H9 (cell line): ENCODE measurements around the gene LIX1L. TPM values are rescaled to one million over a fixed set of nuclear protein-coding genes. Genes with fewer than 3 reads are reported as not detected.
A peak's percentile ranks its signal among the peaks of the same experiment; 100 is the strongest.
"Not testable (repeated sequence)": the region's sequence is repeated elsewhere in the genome, so short reads cannot be mapped to it uniquely, and the experiment has no call there.

Source experiments
- DNase-seq: peaks from one replicate; pipeline ENCODE4 v3.0.0-alpha.2; 2017
- H2AFZ ChIP-seq: one replicate; pipeline ENCODE4 v1.6.1; 2013; ENCODE audit warnings: mild to moderate bottlenecking, low read length, control low read depth, moderate library complexity
- H2AK5ac ChIP-seq: 2 replicates; pipeline ENCODE4 v1.6.1; 2013; ENCODE audit warnings: low read length, control low read depth, mixed read lengths; ENCODE audit not compliant: insufficient read length
- H2BK120ac ChIP-seq: one replicate; pipeline ENCODE4 v1.6.1; 2013; ENCODE audit warnings: low read depth, mild to moderate bottlenecking, low read length, control low read depth, inconsistent platforms; ENCODE audit not compliant: poor library complexity, severe bottlenecking
- H2BK12ac ChIP-seq: 2 replicates; pipeline ENCODE4 v1.6.1; 2013; ENCODE audit warnings: low read length, control low read depth, mixed read lengths, low read depth; ENCODE audit not compliant: insufficient read length
- H2BK15ac ChIP-seq: 2 replicates; pipeline ENCODE4 v1.6.1; 2013; ENCODE audit warnings: low read depth, low read length, control low read depth
- H2BK20ac ChIP-seq: one replicate; pipeline ENCODE4 v1.6.1; 2013; ENCODE audit warnings: low read depth, mild to moderate bottlenecking, low read length, control low read depth, inconsistent platforms; ENCODE audit not compliant: poor library complexity, severe bottlenecking
- H2BK5ac ChIP-seq: 2 replicates; pipeline ENCODE4 v1.6.1; 2013; ENCODE audit warnings: low read length, control low read depth, mixed read lengths; ENCODE audit not compliant: insufficient read length
- H3K14ac ChIP-seq: 2 replicates; pipeline ENCODE4 v1.6.1; 2013; ENCODE audit warnings: low read length, control low read depth; ENCODE audit not compliant: insufficient read depth
- H3K18ac ChIP-seq: 2 replicates; pipeline ENCODE4 v1.6.1; 2013; ENCODE audit warnings: low read depth, mild to moderate bottlenecking, mixed read lengths, low read length, control low read depth; ENCODE audit not compliant: insufficient read length
- H3K23ac ChIP-seq: 2 replicates; pipeline ENCODE4 v1.6.1; 2013; ENCODE audit warnings: low read length, control low read depth, mixed read lengths, low read depth; ENCODE audit not compliant: insufficient read length
- H3K23me2 ChIP-seq: 2 replicates; pipeline ENCODE4 v1.6.1; 2013; ENCODE audit warnings: low read depth, mild to moderate bottlenecking, mixed read lengths, low read length, control low read depth; ENCODE audit not compliant: insufficient read length, poor library complexity, severe bottlenecking
- H3K27ac ChIP-seq: 2 replicates; pipeline ENCODE4 v1.5.1; 2013; ENCODE audit warnings: low read length, control low read depth, mixed read lengths, low read depth; ENCODE audit not compliant: insufficient read length
- H3K27me3 ChIP-seq: 2 replicates; pipeline ENCODE4 v1.6.1; 2013; ENCODE audit warnings: low read length, control low read depth, inconsistent platforms; ENCODE audit not compliant: insufficient read depth
- H3K4ac ChIP-seq: 2 replicates; pipeline ENCODE4 v1.6.1; 2013; ENCODE audit warnings: low read depth, mild to moderate bottlenecking, control low read depth, inconsistent platforms, low read length, moderate library complexity
- H3K4me1 ChIP-seq: 2 replicates; pipeline ENCODE4 v1.6.1; 2013; ENCODE audit warnings: low read length, control low read depth, inconsistent platforms; ENCODE audit not compliant: insufficient read depth
- H3K4me2 ChIP-seq: 2 replicates; pipeline ENCODE4 v1.6.1; 2013; ENCODE audit warnings: low read length, control low read depth, mixed read lengths; ENCODE audit not compliant: insufficient read length, insufficient read depth
- H3K56ac ChIP-seq: 2 replicates; pipeline ENCODE4 v1.6.1; 2013; ENCODE audit warnings: low read depth, mild to moderate bottlenecking, mixed read lengths, low read length, control low read depth; ENCODE audit not compliant: insufficient read length
- H3K79me1 ChIP-seq: 2 replicates; pipeline ENCODE4 v1.6.1; 2013; ENCODE audit warnings: low read depth, mild to moderate bottlenecking, moderate library complexity, low read length, control low read depth, inconsistent platforms; ENCODE audit not compliant: insufficient read depth, poor library complexity, severe bottlenecking
- H3K79me2 ChIP-seq: 2 replicates; pipeline ENCODE4 v1.6.1; 2013; ENCODE audit warnings: low read length, control low read depth, inconsistent platforms; ENCODE audit not compliant: insufficient read depth
- H3K9ac ChIP-seq: 2 replicates; pipeline ENCODE4 v1.6.1; 2013; ENCODE audit warnings: low read length, control low read depth, mixed read lengths; ENCODE audit not compliant: insufficient read length; ENCODE audit errors: extremely low read depth
- H3K9me3 ChIP-seq: one replicate; pipeline ENCODE4 v1.6.1; 2013; ENCODE audit warnings: low read depth, low read length, inconsistent platforms; ENCODE audit not compliant: control insufficient read depth
- H3T11ph ChIP-seq: one replicate; pipeline ENCODE4 v1.6.1; 2013; ENCODE audit warnings: mild to moderate bottlenecking, low read length, control low read depth, inconsistent platforms
- H4K20me1 ChIP-seq: one replicate; pipeline ENCODE4 v1.6.1; 2013; ENCODE audit not compliant: control insufficient read depth, insufficient read length, insufficient read depth
- H4K5ac ChIP-seq: 2 replicates; pipeline ENCODE4 v1.6.1; 2013; ENCODE audit warnings: low read depth, mild to moderate bottlenecking, mixed read lengths, low read length, control low read depth; ENCODE audit not compliant: insufficient read length
- H4K8ac ChIP-seq: replicated peaks from 2 replicates; pipeline ENCODE4 v1.6.1; 2013; ENCODE audit warnings: low read length, control low read depth, mixed read lengths, low read depth; ENCODE audit not compliant: insufficient read length
- H4K91ac ChIP-seq: 2 replicates; pipeline ENCODE4 v1.6.1; 2013; ENCODE audit warnings: low read depth, mild to moderate bottlenecking, moderate library complexity, mixed read lengths, low read length, control low read depth; ENCODE audit not compliant: insufficient read length
- H3K27ac Mint-ChIP-seq, 3 experiments: 2 replicates in 2 of 3; 3 replicates in 1 of 3; pipeline ENCODE4 v1.8.0; 2020 to 2021; ENCODE audit warnings: mixed read lengths in 3 of 3, mild to moderate bottlenecking in 1 of 3, moderate library complexity in 1 of 3
- H3K27me3 Mint-ChIP-seq: 2 replicates; pipeline ENCODE4 v1.8.0; 2021; ENCODE audit warnings: low read depth, mild to moderate bottlenecking, moderate library complexity, mixed read lengths
- H3K36me3 Mint-ChIP-seq, 3 experiments: 2 replicates in 2 of 3; 3 replicates in 1 of 3; pipeline ENCODE4 v1.8.0; 2020 to 2021; ENCODE audit warnings: low read depth in 3 of 3, mixed read lengths in 3 of 3; ENCODE audit not compliant: insufficient read depth in 1 of 3
- H3K4me1 Mint-ChIP-seq, 2 experiments: 2 replicates each; pipeline ENCODE4 v1.8.0; 2020; ENCODE audit warnings: mixed read lengths in 2 of 2
- H3K4me3 Mint-ChIP-seq, 2 experiments: 2 replicates in 1 of 2; 3 replicates in 1 of 2; pipeline ENCODE4 v1.8.0; 2020 to 2021; ENCODE audit warnings: mild to moderate bottlenecking in 2 of 2, mixed read lengths in 2 of 2, moderate library complexity in 1 of 2
- H3K9me3 Mint-ChIP-seq, 2 experiments: 2 replicates in 1 of 2; 3 replicates in 1 of 2; pipeline ENCODE4 v1.8.0; 2020; ENCODE audit warnings: mild to moderate bottlenecking in 2 of 2, mixed read lengths in 2 of 2, moderate library complexity in 1 of 2
- WGBS: extraction: QIAGEN DNeasy Blood & Tissue Kit; methylation state at CpG from one replicate; pipeline ENCODE4 v1.1.7; 2013; ENCODE audit warnings: missing lambda C conversion rate, low lambda C conversion rate, mixed read lengths; ENCODE audit not compliant: insufficient read length; ENCODE audit errors: extremely low coverage; 5-methylcytosine and 5-hydroxymethylcytosine counted together
- total RNA-seq: library from RNA; stranded (reverse); gene quantifications from 2 replicates; pipeline ENCODE4 v1.2.1, GENCODE V29; 2021
- TF ChIP-seq, protein P1 (sequence below): fragments of 200-600 bp; sonication (generic); conservative IDR thresholded peaks from 3 replicates; pipeline ENCODE4 v1.8.0; 2021; ENCODE audit warnings: antibody characterized with exemption, mild to moderate bottlenecking

The LIX1L gene
- total RNA-seq, 1 experiment from 2014 or later = 5.9 TPM

DNA sequence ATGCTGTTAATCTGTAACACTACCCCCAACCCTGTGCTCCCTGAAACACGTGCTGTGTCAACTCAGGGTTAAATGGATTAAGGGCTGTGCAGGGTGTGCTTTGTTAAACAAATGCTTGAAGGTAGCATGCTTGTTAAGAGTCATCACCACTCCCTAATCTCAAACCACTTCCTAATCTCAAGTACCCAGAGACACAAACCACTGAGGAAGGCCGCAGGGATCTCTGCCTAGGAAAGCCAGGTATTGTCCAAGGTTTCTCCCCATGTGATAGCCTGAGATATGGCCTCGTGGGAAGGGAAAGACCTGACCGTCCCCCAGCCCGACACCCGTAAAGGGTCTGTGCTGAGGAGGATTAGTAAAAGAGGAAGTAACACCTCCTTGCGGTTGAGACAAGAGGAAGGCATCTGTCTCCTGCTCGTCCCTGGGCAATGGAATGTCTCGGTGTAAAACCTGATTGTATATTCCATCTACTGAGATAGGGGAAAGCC lies 25.3 kb downstream of the LIX1L start:
- H3K4ac ChIP-seq, H3K18ac ChIP-seq, H3K4me1 ChIP-seq, H4K8ac ChIP-seq, H3K36me3 Mint-ChIP-seq, H2BK12ac ChIP-seq, H3K9ac ChIP-seq, H3K9me3 ChIP-seq, H4K20me1 ChIP-seq, H2BK15ac ChIP-seq, DNase-seq, H3K27ac ChIP-seq, H2AK5ac ChIP-seq, H3K79me1 ChIP-seq, H3K23ac ChIP-seq, H3K9me3 Mint-ChIP-seq, H3K4me2 ChIP-seq, H3T11ph ChIP-seq, H4K91ac ChIP-seq, H3K14ac ChIP-seq, H2BK5ac ChIP-seq, H3K27me3 ChIP-seq, H2BK20ac ChIP-seq, H2BK120ac ChIP-seq, H3K23me2 ChIP-seq, H3K79me2 ChIP-seq, H3K56ac ChIP-seq, H3K27me3 Mint-ChIP-seq, H2AFZ ChIP-seq: not testable (repeated sequence)
- TF ChIP-seq, protein P1, sequence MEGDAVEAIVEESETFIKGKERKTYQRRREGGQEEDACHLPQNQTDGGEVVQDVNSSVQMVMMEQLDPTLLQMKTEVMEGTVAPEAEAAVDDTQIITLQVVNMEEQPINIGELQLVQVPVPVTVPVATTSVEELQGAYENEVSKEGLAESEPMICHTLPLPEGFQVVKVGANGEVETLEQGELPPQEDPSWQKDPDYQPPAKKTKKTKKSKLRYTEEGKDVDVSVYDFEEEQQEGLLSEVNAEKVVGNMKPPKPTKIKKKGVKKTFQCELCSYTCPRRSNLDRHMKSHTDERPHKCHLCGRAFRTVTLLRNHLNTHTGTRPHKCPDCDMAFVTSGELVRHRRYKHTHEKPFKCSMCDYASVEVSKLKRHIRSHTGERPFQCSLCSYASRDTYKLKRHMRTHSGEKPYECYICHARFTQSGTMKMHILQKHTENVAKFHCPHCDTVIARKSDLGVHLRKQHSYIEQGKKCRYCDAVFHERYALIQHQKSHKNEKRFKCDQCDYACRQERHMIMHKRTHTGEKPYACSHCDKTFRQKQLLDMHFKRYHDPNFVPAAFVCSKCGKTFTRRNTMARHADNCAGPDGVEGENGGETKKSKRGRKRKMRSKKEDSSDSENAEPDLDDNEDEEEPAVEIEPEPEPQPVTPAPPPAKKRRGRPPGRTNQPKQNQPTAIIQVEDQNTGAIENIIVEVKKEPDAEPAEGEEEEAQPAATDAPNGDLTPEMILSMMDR = peak; percentile 28; the same call in 1 of the 3 replicates
- peak overlapping the region; percentile 63 for H4K5ac ChIP-seq
- peak overlapping the region in 1 of 2 experiments; percentile 23; a peak in 2 of 5 replicates for H3K4me3 Mint-ChIP-seq
- peaks cover 23 to 31% of the 10 kb centered on the region in 2 experiments for H3K4me1 Mint-ChIP-seq
- peak overlapping the region; percentile 65 to 92 (median 90); a peak in 5 of 7 replicates for H3K27ac Mint-ChIP-seq
- no CpG with 5 or more reads among the region's 9 CpGs for WGBS
